Measurements from ENCODE around the gene CYB561D2. TPM values are rescaled to one million over a fixed set of nuclear protein-coding genes. Genes with fewer than 3 reads are reported as not detected.

CYB561D2 gene
- total RNA-seq, 1 donor = 15.8 TPM

- peak; percentile 46 for DNase-seq (ENCODE audit: low read depth)
- TF ChIP-seq, protein P1, sequence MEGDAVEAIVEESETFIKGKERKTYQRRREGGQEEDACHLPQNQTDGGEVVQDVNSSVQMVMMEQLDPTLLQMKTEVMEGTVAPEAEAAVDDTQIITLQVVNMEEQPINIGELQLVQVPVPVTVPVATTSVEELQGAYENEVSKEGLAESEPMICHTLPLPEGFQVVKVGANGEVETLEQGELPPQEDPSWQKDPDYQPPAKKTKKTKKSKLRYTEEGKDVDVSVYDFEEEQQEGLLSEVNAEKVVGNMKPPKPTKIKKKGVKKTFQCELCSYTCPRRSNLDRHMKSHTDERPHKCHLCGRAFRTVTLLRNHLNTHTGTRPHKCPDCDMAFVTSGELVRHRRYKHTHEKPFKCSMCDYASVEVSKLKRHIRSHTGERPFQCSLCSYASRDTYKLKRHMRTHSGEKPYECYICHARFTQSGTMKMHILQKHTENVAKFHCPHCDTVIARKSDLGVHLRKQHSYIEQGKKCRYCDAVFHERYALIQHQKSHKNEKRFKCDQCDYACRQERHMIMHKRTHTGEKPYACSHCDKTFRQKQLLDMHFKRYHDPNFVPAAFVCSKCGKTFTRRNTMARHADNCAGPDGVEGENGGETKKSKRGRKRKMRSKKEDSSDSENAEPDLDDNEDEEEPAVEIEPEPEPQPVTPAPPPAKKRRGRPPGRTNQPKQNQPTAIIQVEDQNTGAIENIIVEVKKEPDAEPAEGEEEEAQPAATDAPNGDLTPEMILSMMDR (IDR thresholded peaks at IDR 0.05; ENCODE audit: insufficient read depth, low read length) = no peak
- H3K4me3 ChIP-seq (ENCODE audit: low read depth, low read length) = peak overlapping the region; percentile 63
Measured at GRCh38 chr3:50365080-50365841, 14.6 kb downstream of the CYB561D2 start.

DNA sequence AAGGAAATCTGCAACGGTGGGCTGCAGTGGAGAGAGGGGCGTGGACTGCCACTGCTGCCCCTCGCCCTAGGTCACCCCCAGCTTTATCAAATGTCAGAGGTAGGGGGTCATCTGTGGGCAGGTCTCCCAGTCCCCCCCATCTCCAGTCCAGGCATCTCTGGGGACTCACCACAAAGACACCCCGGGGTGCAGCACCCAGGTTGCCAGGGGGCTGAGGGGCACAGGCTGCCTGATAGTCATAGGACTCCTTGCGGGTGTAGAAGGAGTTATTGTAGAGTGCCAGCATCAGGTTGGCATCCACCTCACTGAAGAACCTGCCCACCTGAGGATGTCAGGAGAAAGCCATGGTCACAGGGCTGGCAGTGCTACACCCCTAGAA lies 15.2 kb downstream of the CYB561D2 start:
- no peak overlapping the region for H3K4me3 ChIP-seq (ENCODE audit: low read depth, low read length)
- DNase-seq (ENCODE audit: low read depth) = no peak
- TF ChIP-seq, protein P1 (IDR thresholded peaks at IDR 0.05; ENCODE audit: insufficient read depth, low read length) = no peak

DNA sequence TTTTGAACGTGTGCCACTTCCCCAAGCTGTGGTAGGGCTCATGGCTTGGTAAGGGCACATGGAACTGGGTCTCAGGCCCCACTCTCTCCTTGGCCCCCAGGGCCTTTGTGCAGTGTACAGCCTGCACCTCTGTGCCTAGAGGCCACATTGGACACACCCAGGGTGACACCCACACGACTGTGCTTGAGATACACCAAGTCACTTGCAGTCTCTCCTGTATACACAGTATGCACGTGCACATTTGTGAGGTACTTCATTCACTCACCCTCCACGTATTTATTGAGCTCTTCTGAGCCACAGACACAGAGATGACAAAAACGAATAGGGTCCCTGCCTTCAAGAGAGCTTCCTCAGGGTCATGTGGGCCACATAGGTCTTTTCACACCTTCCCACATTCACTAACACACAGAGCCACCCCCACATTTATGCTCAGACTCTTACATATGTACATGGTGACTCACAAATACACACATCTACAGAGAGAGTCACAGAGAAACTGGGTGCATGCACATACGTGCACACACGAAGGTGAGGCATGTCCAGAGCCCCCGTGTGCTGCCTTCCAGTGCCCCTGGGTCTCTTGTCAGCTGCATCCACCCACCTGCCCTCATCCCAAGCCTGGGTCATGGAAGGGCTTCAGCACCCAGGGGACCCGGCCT lies 18.5 kb downstream of the CYB561D2 start:
- DNase-seq (ENCODE audit: low read depth) = no peak
- no peak overlapping the region for H3K4me3 ChIP-seq (ENCODE audit: low read depth, low read length)
- TF ChIP-seq, protein P1 (IDR thresholded peaks at IDR 0.05; ENCODE audit: insufficient read depth, low read length) = no peak

- DNase-seq (ENCODE audit: low read depth) = no peak
- TF ChIP-seq, protein P1 (IDR thresholded peaks at IDR 0.05; ENCODE audit: insufficient read depth, low read length) = no peak
- H3K4me3 ChIP-seq (ENCODE audit: low read depth, low read length) = no peak overlapping the region
Measured at GRCh38 chr3:50370594-50370993, 19.9 kb downstream of the CYB561D2 start.

DNA sequence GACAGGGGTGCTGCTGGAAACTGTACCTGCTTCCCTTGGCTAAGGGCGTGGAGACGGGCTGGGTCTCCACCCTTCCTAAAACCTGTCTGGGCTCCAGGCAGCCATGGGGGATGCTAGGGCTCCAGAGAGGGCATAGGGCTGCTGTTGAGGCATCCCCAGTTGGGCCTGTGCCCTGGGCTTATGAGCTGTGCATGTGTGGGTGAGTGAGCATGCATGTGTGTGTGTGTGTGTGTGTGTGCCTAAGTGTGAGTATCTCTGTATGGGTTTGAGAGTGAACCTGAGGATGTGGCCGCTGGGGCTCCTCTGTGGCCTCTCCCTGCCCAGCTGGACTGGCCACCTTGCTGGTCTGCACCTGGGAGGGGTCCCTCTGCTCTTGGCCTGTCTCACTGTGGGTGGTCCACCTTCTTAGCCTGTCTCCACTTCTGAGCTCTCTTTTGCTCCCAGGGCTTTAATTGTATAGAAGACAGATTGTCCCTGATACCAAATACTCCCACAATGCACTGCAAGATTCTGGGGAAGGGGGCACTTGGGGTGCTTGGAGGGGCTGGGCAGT lies 20.5 kb downstream of the CYB561D2 start:
- TF ChIP-seq, protein P1 (IDR thresholded peaks at IDR 0.05; ENCODE audit: insufficient read depth, low read length) = no peak
- DNase-seq (ENCODE audit: low read depth) = peak; percentile 28
- no peak overlapping the region for H3K4me3 ChIP-seq (ENCODE audit: low read depth, low read length)

DNA sequence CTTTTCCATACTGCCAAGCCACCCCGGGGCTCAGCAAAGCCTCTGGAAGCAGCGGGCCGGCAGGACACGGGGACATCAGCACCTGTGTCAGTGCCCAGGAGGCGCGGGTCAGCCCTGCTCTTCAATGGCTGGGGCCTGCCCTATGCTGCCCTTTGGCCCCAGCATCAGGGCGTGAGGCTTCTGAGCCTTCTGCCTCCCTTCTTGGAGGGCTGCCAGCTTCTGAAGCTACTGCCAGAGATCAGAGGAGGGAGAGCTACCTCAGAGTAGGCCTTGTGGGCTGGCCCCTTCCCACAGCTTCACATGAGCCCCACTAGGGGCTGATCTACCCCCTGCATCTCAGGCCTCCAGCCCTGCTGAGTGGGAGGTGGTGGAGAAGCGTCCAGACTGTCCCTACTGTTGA lies 21.7 kb downstream of the CYB561D2 start:
- TF ChIP-seq, protein P1 (IDR thresholded peaks at IDR 0.05; ENCODE audit: insufficient read depth, low read length) = no peak
- H3K4me3 ChIP-seq (ENCODE audit: low read depth, low read length) = no peak overlapping the region
- no peak for DNase-seq (ENCODE audit: low read depth)

Measured in fibroblast of the aortic adventitia (primary cell).